ENCODE results near the gene SP2.

- TF ChIP-seq POLR2A (IDR thresholded peaks at IDR 0.05) (no peak), CTCF (IDR thresholded peaks at IDR 0.05) (no peak)
Observed at GRCh38 chr17:47935961-47936360, 39.9 kb downstream of the SP2 start.

Data from upper lobe of left lung (tissue), 4 donors.